HEK293T (cell line): ENCODE data around the gene OPA1.

Experiments used
- CTCF ChIA-PET: fragments of 350-600 bp; formaldehyde crosslinking; extraction: SDS; loops from one replicate; lab custom pipeline; 2021; ENCODE audit warnings: antibody characterized with exemption, inconsistent platforms; lab: Yijun Ruan, JAX
- POLR2A ChIA-PET: fragments of 350-600 bp; formaldehyde crosslinking; extraction: SDS; loops from one replicate; lab custom pipeline; 2020; ENCODE audit warnings: antibody characterized with exemption, inconsistent platforms; lab: Yijun Ruan, JAX
- DNase-seq: peaks from one replicate; pipeline ENCODE4 v3.0.0; 2012; ENCODE audit warnings: mixed read lengths; ENCODE audit errors: extremely low spot score
- ARNT ChIP-seq: fragments of 450-650 bp; IDR thresholded peaks from 2 replicates; pipeline ENCODE4 v1.6.1; 2017; ENCODE audit warnings: mild to moderate bottlenecking
- BHLHE40 ChIP-seq: fragments of 450-650 bp; IDR thresholded peaks from 2 replicates; pipeline ENCODE4 v1.6.1; 2016; ENCODE audit warnings: mild to moderate bottlenecking, moderate library complexity, borderline replicate concordance
- CTBP1 ChIP-seq: fragments of 450-650 bp; IDR thresholded peaks from 2 replicates; pipeline ENCODE4 v1.6.1; 2016; ENCODE audit warnings: borderline replicate concordance
- ELF4 ChIP-seq: fragments of 450-650 bp; IDR thresholded peaks from 2 replicates; pipeline ENCODE4 v1.6.1; 2017; ENCODE audit warnings: antibody characterized with exemption
- FOXA1 ChIP-seq: fragments of 450-650 bp; IDR thresholded peaks from 2 replicates; pipeline ENCODE4 v1.6.1; 2016; ENCODE audit warnings: mild to moderate bottlenecking
- FOXK2 ChIP-seq: fragments of 450-650 bp; IDR thresholded peaks from 2 replicates; pipeline ENCODE4 v1.6.1; 2016; ENCODE audit warnings: mild to moderate bottlenecking
- FOXM1 ChIP-seq: fragments of 450-650 bp; IDR thresholded peaks from 2 replicates; pipeline ENCODE4 v1.6.1; 2017; ENCODE audit warnings: mild to moderate bottlenecking, borderline replicate concordance
- HDGF ChIP-seq: fragments of 450-650 bp; IDR thresholded peaks from 2 replicates; pipeline ENCODE4 v1.6.1; 2017; ENCODE audit warnings: antibody characterized with exemption, borderline replicate concordance
- L3MBTL2 ChIP-seq: fragments of 450-650 bp; conservative IDR thresholded peaks from 2 replicates; pipeline ENCODE4 v1.6.1; 2016; ENCODE audit warnings: mild to moderate bottlenecking
- LEF1 ChIP-seq: fragments of 450-650 bp; IDR thresholded peaks from 2 replicates; pipeline ENCODE4 v1.6.1; 2017; ENCODE audit warnings: mild to moderate bottlenecking, borderline replicate concordance
- NFRKB ChIP-seq: fragments of 450-650 bp; IDR thresholded peaks from 2 replicates; pipeline ENCODE4 v1.6.1; 2016; ENCODE audit warnings: mild to moderate bottlenecking, moderate library complexity
- PKNOX1 ChIP-seq: fragments of 450-650 bp; IDR thresholded peaks from 2 replicates; pipeline ENCODE4 v1.6.1; 2016
- SP1 ChIP-seq: fragments of 450-650 bp; IDR thresholded peaks from 2 replicates; pipeline ENCODE4 v1.6.1; 2017
- SUZ12 ChIP-seq: fragments of 450-650 bp; IDR thresholded peaks from 2 replicates; pipeline ENCODE4 v1.6.1; 2016; ENCODE audit warnings: mild to moderate bottlenecking
- TARDBP ChIP-seq: fragments of 450-650 bp; IDR thresholded peaks from 2 replicates; pipeline ENCODE4 v1.6.1; 2016
- ZNF384 ChIP-seq: fragments of 450-650 bp; IDR thresholded peaks from 2 replicates; pipeline ENCODE4 v1.6.1; 2016

OPA1 gene

GRCh38 chr3:193592841-193593667, at the start of gene OPA1:
OPA1 (plus strand) TSS chr3:193593208; CDS start chr3:193593378, 170 bp downstream.
- POLR2A ChIA-PET = no interaction called here
- CTCF ChIA-PET = interaction anchor here (0.5 kb wide), 1 partner anchor 307 kb away, joined by 3 read pairs; no protein-coding TSS in a partner anchor
- DNase-seq = peak; percentile 90
- no peak; the same call in 1 of the 2 replicates for TF ChIP-seq CTBP1
- TF ChIP-seq FOXK2 = no peak
- no peak for TF ChIP-seq ARNT
- TF ChIP-seq FOXM1 = peak; percentile 51; the same call in 1 of the 2 replicates
- peak; percentile 99 for TF ChIP-seq L3MBTL2
- no peak for TF ChIP-seq BHLHE40
- no peak for TF ChIP-seq SUZ12
- TF ChIP-seq PKNOX1 = peak; percentile 78
- TF ChIP-seq FOXA1 = no peak
- no peak for TF ChIP-seq LEF1
- no peak for TF ChIP-seq NFRKB
- no peak for TF ChIP-seq SP1
- peak; percentile 82 for TF ChIP-seq ELF4
- TF ChIP-seq ZNF384 = no peak
- TF ChIP-seq HDGF = no peak
- no peak for TF ChIP-seq TARDBP

GRCh38 chr3:193544289-193544688, 48.7 kb upstream of the OPA1 start:
- POLR2A ChIA-PET = no interaction called here
- CTCF ChIA-PET = no interaction called here
- no peak for TF ChIP-seq BHLHE40
- TF ChIP-seq CTBP1 = no peak
- TF ChIP-seq NFRKB = no peak
- TF ChIP-seq ELF4 = no peak
- TF ChIP-seq TARDBP = no peak
- no peak for TF ChIP-seq L3MBTL2
- DNase-seq = no peak

- ChIA-PET POLR2A (no interaction called here), CTCF (no interaction called here)
- no peak for DNase-seq
- TF ChIP-seq CTBP1 (no peak), FOXK2 (no peak), PKNOX1 (no peak), ELF4 (no peak), BHLHE40 (no peak), NFRKB (no peak), TARDBP (no peak)
These were observed 47.7 kb upstream of the OPA1 start for GRCh38 chr3:193545304-193545703.

- TF ChIP-seq NFRKB = no peak
- no peak for TF ChIP-seq SP1
- TF ChIP-seq FOXK2 = no peak
- TF ChIP-seq ZNF384 = no peak
- TF ChIP-seq FOXA1 = no peak
- no peak for TF ChIP-seq HDGF
- TF ChIP-seq LEF1 = no peak
- no peak for TF ChIP-seq ELF4
- no peak for TF ChIP-seq ARNT
- no peak for TF ChIP-seq SUZ12
- TF ChIP-seq PKNOX1 = no peak
- TF ChIP-seq L3MBTL2 = no peak
- ChIA-PET POLR2A (no interaction called here), CTCF (no interaction called here)
- no peak for DNase-seq
These were observed 46.9 kb upstream of the OPA1 start for GRCh38 chr3:193546129-193546528.

GRCh38 chr3:193548406-193548805, 44.6 kb upstream of the OPA1 start:
- DNase-seq = no peak
- CTCF ChIA-PET = no interaction called here
- no peak for TF ChIP-seq ELF4
- TF ChIP-seq CTBP1 = no peak
- no peak for TF ChIP-seq ARNT
- no peak for TF ChIP-seq SUZ12
- TF ChIP-seq ZNF384 = no peak
- no peak for TF ChIP-seq FOXA1
- TF ChIP-seq NFRKB = no peak
- no peak for TF ChIP-seq FOXK2
- no peak for TF ChIP-seq PKNOX1
- no peak for TF ChIP-seq LEF1
- no peak for TF ChIP-seq L3MBTL2
- no peak for TF ChIP-seq FOXM1
- no peak for TF ChIP-seq HDGF
- TF ChIP-seq SP1 = no peak
- no peak for TF ChIP-seq TARDBP
- POLR2A ChIA-PET = no interaction called here

GRCh38 chr3:193552923-193553322, 40.1 kb upstream of the OPA1 start:
- ChIA-PET POLR2A (no interaction called here), CTCF (no interaction called here)
- DNase-seq = no peak
- TF ChIP-seq CTBP1 (no peak), FOXM1 (no peak), NFRKB (no peak), LEF1 (no peak), L3MBTL2 (no peak), PKNOX1 (no peak), ZNF384 (no peak), FOXA1 (no peak), ELF4 (no peak)
